HCT116 (cell line): ENCODE data around the gene ABTB2. TPM values are rescaled to one million over a fixed set of nuclear protein-coding genes. Genes with fewer than 3 reads are reported as not detected.
A peak's percentile ranks its signal among the peaks of the same experiment; 100 is the strongest.

Experiments used
- ATAC-seq: fragments of 200-7000 bp; cut with Tn5 transposase; 2 replicates; pipeline ENCODE4 v1.9.1; 2020; ENCODE audit warnings: mild to moderate bottlenecking, moderate library complexity
- BruUV-seq: library from RNA; stranded (reverse); fragments of 400-500 nt; replicated peaks from 2 replicates; lab custom pipeline; 2021; lab: Mats Ljungman, UMichigan
- CTCF ChIA-PET: fragments of 300-600 bp; sonication (Branson Sonifier 250); formaldehyde crosslinking; loops from one replicate; lab custom pipeline; 2021; ENCODE audit warnings: antibody characterized with exemption; lab: Charles Lee
- POLR2A ChIA-PET: fragments of 300-600, 350-600 bp; sonication (Branson Sonifier 250); formaldehyde crosslinking; loops from one replicate; lab custom pipeline; 2021; ENCODE audit warnings: antibody characterized with exemption; lab: Charles Lee
- RAD21 ChIA-PET, 2 experiments: fragments of 300-600 bp; sonication (Branson Sonifier 250); formaldehyde crosslinking; loops; one replicate each; lab custom pipeline; 2023; ENCODE audit warnings: low total read pairs in 2 of 2; ENCODE audit not compliant: uncharacterized antibody in 2 of 2, unreplicated experiment in 2 of 2, low non-redundant PET in 1 of 2; lab: Charles Lee
- DNase-seq: peaks from one replicate; pipeline ENCODE4 v3.0.0-alpha.2; 2010; ENCODE audit warnings: low read depth, low spot score
- H2AFZ ChIP-seq: fragments of 200-600 bp; shearing (Covaris generic), sonication (generic); 2 replicates; pipeline ENCODE4 v1.6.1; 2017; ENCODE audit warnings: low read depth, mixed run types, mixed read lengths, antibody characterized with exemption, low read length; ENCODE audit not compliant: poor library complexity, severe bottlenecking
- H3K27ac ChIP-seq: 2 replicates; pipeline ENCODE4 v1.5.1; 2012; ENCODE audit warnings: low read depth, low read length
- H3K27me3 ChIP-seq: fragments of 200-600 bp; sonication (generic); 2 replicates; pipeline ENCODE4 v1.6.1; 2016; ENCODE audit warnings: mixed run types, low read length, mixed read lengths; ENCODE audit not compliant: insufficient read depth
- H3K36me3 ChIP-seq, 2 experiments: fragments of 200-500 bp in 1 of 2; fragments of 200-600 bp in 1 of 2; sonication (Bioruptor generic) in 1 of 2; sonication (generic) in 1 of 2; 2 replicates each; pipeline versions ENCODE4 v1.5.1 to v1.6.1; 2014 to 2016; ENCODE audit warnings: low read length in 2 of 2, inconsistent platforms in 1 of 2, mixed read lengths in 1 of 2, mixed run types in 1 of 2; ENCODE audit not compliant: insufficient read depth in 2 of 2, control insufficient read depth in 1 of 2
- H3K4me1 ChIP-seq, 2 experiments: fragments of 200-600 bp in 1 of 2; sonication (generic) in 1 of 2; 2 replicates each; pipeline versions ENCODE4 v1.5.1 to v1.6.1; 2012 to 2017; ENCODE audit warnings: low read length in 2 of 2, inconsistent platforms in 1 of 2, mild to moderate bottlenecking in 1 of 2, mixed read lengths in 1 of 2, mixed run types in 1 of 2, moderate library complexity in 1 of 2; ENCODE audit not compliant: insufficient read depth in 2 of 2, control insufficient read depth in 1 of 2
- H3K4me2 ChIP-seq: fragments of 200-600 bp; sonication (generic); 2 replicates; pipeline ENCODE4 v1.6.1; 2017; ENCODE audit warnings: mixed run types, low read length, mixed read lengths
- H3K4me3 ChIP-seq, 2 experiments: fragments of 200-600 bp in 1 of 2; sonication (generic) in 1 of 2; replicated peaks in 1 of 2; 2 replicates each; pipeline ENCODE4 v1.5.1; 2011 to 2016; ENCODE audit warnings: low read length in 2 of 2, control low read depth in 1 of 2, low read depth in 1 of 2, mild to moderate bottlenecking in 1 of 2, mixed read lengths in 1 of 2, mixed run types in 1 of 2
- H3K79me2 ChIP-seq: fragments of 200-600 bp; sonication (generic); 2 replicates; pipeline ENCODE4 v1.6.1; 2017; ENCODE audit warnings: mild to moderate bottlenecking, mixed run types, low read length, moderate library complexity, mixed read lengths; ENCODE audit not compliant: insufficient read depth
- H3K9ac ChIP-seq: fragments of 200-600 bp; sonication (generic); 2 replicates; pipeline ENCODE4 v1.6.1; 2016; ENCODE audit warnings: low read length, mixed read lengths
- H3K9me2 ChIP-seq: fragments of 200-600 bp; sonication (generic), shearing (Covaris generic); 2 replicates; pipeline ENCODE4 v1.6.1; 2017; ENCODE audit warnings: mixed run types, mild to moderate bottlenecking, moderate library complexity; ENCODE audit not compliant: insufficient read depth
- H3K9me3 ChIP-seq, 2 experiments: fragments of 200-500 bp in 1 of 2; fragments of 200-600 bp in 1 of 2; sonication (Bioruptor generic) in 1 of 2; sonication (generic) in 1 of 2; 2 replicates each; pipeline ENCODE4 v1.6.1; 2014 to 2017; ENCODE audit warnings: low read length in 2 of 2, mixed read lengths in 2 of 2, inconsistent platforms in 1 of 2, low read depth in 1 of 2, mild to moderate bottlenecking in 1 of 2, mixed run types in 1 of 2, moderate library complexity in 1 of 2; ENCODE audit not compliant: control insufficient read depth in 1 of 2, insufficient read depth in 1 of 2
- H4K20me1 ChIP-seq: fragments of 200-600 bp; sonication (generic), shearing (Covaris generic); 2 replicates; pipeline ENCODE4 v1.6.1; 2017; ENCODE audit warnings: mixed run types, mild to moderate bottlenecking, moderate library complexity; ENCODE audit not compliant: insufficient read depth
- CBX3 ChIP-seq: IDR thresholded peaks from 2 replicates; pipeline ENCODE4 v1.6.1; 2012; ENCODE audit warnings: low read depth
- CEBPB ChIP-seq: IDR thresholded peaks from 2 replicates; pipeline ENCODE4 v1.6.1; 2012; ENCODE audit warnings: low read depth
- EGR1 ChIP-seq: IDR thresholded peaks from 2 replicates; pipeline ENCODE4 v1.6.1; 2012; ENCODE audit warnings: low read depth
- ELF1 ChIP-seq: IDR thresholded peaks from 2 replicates; pipeline ENCODE4 v1.6.1; 2012; ENCODE audit warnings: low read depth, borderline replicate concordance
- EZH2 ChIP-seq: fragments of 200-600 bp; sonication (generic); IDR thresholded peaks from 2 replicates; pipeline ENCODE4 v1.6.1; 2017; ENCODE audit warnings: antibody characterized with exemption, mixed run types
- EZH2phosphoT487 ChIP-seq: fragments of 200-600 bp; IDR thresholded peaks from 2 replicates; pipeline ENCODE4 v1.6.1; 2018; ENCODE audit warnings: antibody characterized with exemption, borderline replicate concordance
- FOSL1 ChIP-seq: IDR thresholded peaks from 2 replicates; pipeline ENCODE4 v1.6.1; 2012; ENCODE audit warnings: low read depth
- JUND ChIP-seq: IDR thresholded peaks from 2 replicates; pipeline ENCODE4 v1.6.1; 2012
- POLR2A ChIP-seq: IDR thresholded peaks from 2 replicates; pipeline ENCODE4 v1.7.0; 2011; ENCODE audit warnings: borderline replicate concordance; ENCODE audit not compliant: insufficient read depth, insufficient read length; ENCODE audit errors: extremely low read depth
- POLR2AphosphoS5 ChIP-seq: IDR thresholded peaks from 2 replicates; pipeline ENCODE4 v1.6.1; 2011; ENCODE audit warnings: mild to moderate bottlenecking, low read depth, low read length, moderate library complexity
- RAD21 ChIP-seq: IDR thresholded peaks from 2 replicates; pipeline ENCODE4 v1.6.1; 2012; ENCODE audit warnings: low read depth, mild to moderate bottlenecking
- SIN3A ChIP-seq: IDR thresholded peaks from 2 replicates; pipeline ENCODE4 v1.6.1; 2012; ENCODE audit warnings: low read depth
- SP1 ChIP-seq: IDR thresholded peaks from 2 replicates; pipeline ENCODE4 v1.6.1; 2012; ENCODE audit warnings: low read depth
- SRF ChIP-seq: IDR thresholded peaks from 2 replicates; pipeline ENCODE4 v1.6.1; 2012; ENCODE audit warnings: low read depth
- TCF7L2 ChIP-seq: IDR thresholded peaks from 2 replicates; pipeline ENCODE4 v1.7.0; 2011; ENCODE audit warnings: borderline replicate concordance, inconsistent platforms; ENCODE audit not compliant: insufficient read depth, insufficient read length; ENCODE audit errors: extremely low read depth
- YY1 ChIP-seq: IDR thresholded peaks from 2 replicates; pipeline ENCODE4 v1.6.1; 2011; ENCODE audit warnings: low read length, low read depth, moderate library complexity, mild to moderate bottlenecking; ENCODE audit not compliant: insufficient replicate concordance; ENCODE audit errors: extremely low read depth
- ZNF274 ChIP-seq: fragments of 200-500 bp; sonication (Bioruptor generic); IDR thresholded peaks from 2 replicates; pipeline ENCODE4 v1.6.1; 2014; ENCODE audit warnings: mild to moderate bottlenecking, low read depth, low read length, inconsistent platforms
- intact Hi-C: fragments of 100-400 bp; cut with micrococcal nuclease; formaldehyde crosslinking; loops from 2 replicates; pipeline ENCODE4 v1.10.0; 2022
- total RNA-seq: library from RNA; stranded (reverse); gene quantifications from one replicate; pipeline ENCODE4 v1.2.1, GENCODE V29; 2021; ENCODE audit not compliant: unreplicated experiment
- TF ChIP-seq, protein P1 (sequence below): IDR thresholded peaks from 2 replicates; pipeline ENCODE4 v1.6.1; 2011; ENCODE audit warnings: mild to moderate bottlenecking, low read length, moderate library complexity; ENCODE audit not compliant: insufficient replicate concordance; ENCODE audit errors: extremely low read depth
- TF ChIP-seq, protein P2 (sequence below), 3 experiments: fragments of 200-600 bp in 1 of 3; sonication (generic) in 1 of 3; IDR thresholded peaks in 2 of 3; conservative IDR thresholded peaks in 1 of 3; 2 replicates each; pipeline ENCODE4 v1.5.1; 2012 to 2017; ENCODE audit warnings: low read depth in 2 of 3, low read length in 2 of 3, antibody characterized with exemption in 1 of 3, borderline replicate concordance in 1 of 3, control low read depth in 1 of 3, mild to moderate bottlenecking in 1 of 3, mixed read lengths in 1 of 3, mixed run types in 1 of 3, moderate library complexity in 1 of 3; ENCODE audit not compliant: insufficient read depth in 1 of 3
- TF ChIP-seq, protein P3 (sequence below): IDR thresholded peaks from 2 replicates; pipeline ENCODE4 v1.6.1; 2012

ABTB2 gene
- total RNA-seq, 1 experiment from 2014 or later: 6.8 TPM

DNA sequence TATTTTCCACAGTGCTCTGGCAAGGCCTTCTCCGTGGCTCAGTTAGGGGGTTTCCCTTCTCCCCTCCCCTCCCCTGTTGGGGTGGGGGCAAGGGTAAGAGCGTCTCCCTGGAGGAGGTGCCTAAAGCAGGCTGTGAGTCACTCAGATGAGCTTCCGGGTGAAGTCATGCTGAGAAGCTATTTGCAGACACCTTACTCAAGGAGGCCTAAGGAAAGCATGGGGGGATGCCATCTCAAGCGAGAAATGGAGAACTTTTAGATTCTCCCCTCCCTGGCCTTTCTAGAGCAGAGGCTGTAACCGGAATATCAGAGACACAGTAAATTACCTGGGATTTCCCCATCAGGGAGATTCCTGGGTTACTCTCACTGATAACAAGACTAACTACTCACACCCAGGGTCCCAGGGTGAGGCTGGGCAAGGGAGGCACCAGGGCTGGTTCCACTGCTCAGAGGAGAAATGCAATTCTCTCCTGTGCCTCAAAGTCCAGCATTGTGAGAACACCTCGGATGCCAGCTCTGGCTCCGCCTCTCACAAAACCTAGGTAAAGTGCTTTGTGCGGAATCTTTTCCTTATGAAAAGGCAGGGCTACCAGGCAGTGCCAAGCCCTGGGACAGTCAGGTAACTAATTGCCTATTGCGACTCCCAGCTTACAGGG, 123.6 kb downstream of the ABTB2 start:
- RAD21 ChIA-PET: interaction anchor here (1.2 to 1.8 kb wide), 2 partner anchors 29 to 60 kb away, joined by 6 read pairs; no protein-coding TSS in a partner anchor
- Histone ChIP-seq H3K4me1 (peaks cover 28 to 44% of the 10 kb centered on the region in 2 experiments), H3K4me3 (peak overlapping the region; percentile 29 to 48), H2AFZ (peak overlapping the region; percentile 67), H3K4me2 (peak overlapping the region; percentile 95), H3K36me3 (no peaks in the 10 kb centered on the region), H3K9ac (peak overlapping the region; percentile 67), H3K27ac (peak overlapping the region; percentile 70), H3K9me2 (no peaks in the 10 kb centered on the region), H3K27me3 (no peaks in the 10 kb centered on the region), H3K79me2 (no peaks in the 10 kb centered on the region), H4K20me1 (no peaks in the 10 kb centered on the region), H3K9me3 (no peaks in the 10 kb centered on the region)
- ATAC-seq (peak; percentile 96), DNase-seq (peak; percentile 64)
- CTCF ChIA-PET: interaction anchor here (1.2 kb wide), 1 partner anchor 60 kb away, joined by 5 read pairs; no protein-coding TSS in a partner anchor
- intact Hi-C loops: no loop called here
- POLR2A ChIA-PET: interaction anchor here (0.7 to 2.1 kb wide), 5 partner anchors 9 to 52 kb away, joined by 3 to 11 read pairs (median 3); no protein-coding TSS in a partner anchor
- TSS peak; percentile 98 for BruUV-seq
- TF ChIP-seq, protein P1, sequence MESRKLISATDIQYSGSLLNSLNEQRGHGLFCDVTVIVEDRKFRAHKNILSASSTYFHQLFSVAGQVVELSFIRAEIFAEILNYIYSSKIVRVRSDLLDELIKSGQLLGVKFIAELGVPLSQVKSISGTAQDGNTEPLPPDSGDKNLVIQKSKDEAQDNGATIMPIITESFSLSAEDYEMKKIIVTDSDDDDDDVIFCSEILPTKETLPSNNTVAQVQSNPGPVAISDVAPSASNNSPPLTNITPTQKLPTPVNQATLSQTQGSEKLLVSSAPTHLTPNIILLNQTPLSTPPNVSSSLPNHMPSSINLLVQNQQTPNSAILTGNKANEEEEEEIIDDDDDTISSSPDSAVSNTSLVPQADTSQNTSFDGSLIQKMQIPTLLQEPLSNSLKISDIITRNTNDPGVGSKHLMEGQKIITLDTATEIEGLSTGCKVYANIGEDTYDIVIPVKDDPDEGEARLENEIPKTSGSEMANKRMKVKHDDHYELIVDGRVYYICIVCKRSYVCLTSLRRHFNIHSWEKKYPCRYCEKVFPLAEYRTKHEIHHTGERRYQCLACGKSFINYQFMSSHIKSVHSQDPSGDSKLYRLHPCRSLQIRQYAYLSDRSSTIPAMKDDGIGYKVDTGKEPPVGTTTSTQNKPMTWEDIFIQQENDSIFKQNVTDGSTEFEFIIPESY: no peak
- TF ChIP-seq TCF7L2 (no peak), POLR2AphosphoS5 (peak; percentile 66), SP1 (peak; percentile 79), CBX3 (0 out of 2 replicates have a peak, but pooled peaks have one; percentile 27), EZH2 (no peak), EGR1 (no peak), ELF1 (no peak), CEBPB (no peak), SIN3A (no peak), YY1 (peak; percentile 15), SRF (no peak), FOSL1 (peak; percentile 75), POLR2A (no peak), RAD21 (no peak), JUND (peak; percentile 78), EZH2phosphoT487 (no peak), ZNF274 (no peak)
- TF ChIP-seq, protein P2, sequence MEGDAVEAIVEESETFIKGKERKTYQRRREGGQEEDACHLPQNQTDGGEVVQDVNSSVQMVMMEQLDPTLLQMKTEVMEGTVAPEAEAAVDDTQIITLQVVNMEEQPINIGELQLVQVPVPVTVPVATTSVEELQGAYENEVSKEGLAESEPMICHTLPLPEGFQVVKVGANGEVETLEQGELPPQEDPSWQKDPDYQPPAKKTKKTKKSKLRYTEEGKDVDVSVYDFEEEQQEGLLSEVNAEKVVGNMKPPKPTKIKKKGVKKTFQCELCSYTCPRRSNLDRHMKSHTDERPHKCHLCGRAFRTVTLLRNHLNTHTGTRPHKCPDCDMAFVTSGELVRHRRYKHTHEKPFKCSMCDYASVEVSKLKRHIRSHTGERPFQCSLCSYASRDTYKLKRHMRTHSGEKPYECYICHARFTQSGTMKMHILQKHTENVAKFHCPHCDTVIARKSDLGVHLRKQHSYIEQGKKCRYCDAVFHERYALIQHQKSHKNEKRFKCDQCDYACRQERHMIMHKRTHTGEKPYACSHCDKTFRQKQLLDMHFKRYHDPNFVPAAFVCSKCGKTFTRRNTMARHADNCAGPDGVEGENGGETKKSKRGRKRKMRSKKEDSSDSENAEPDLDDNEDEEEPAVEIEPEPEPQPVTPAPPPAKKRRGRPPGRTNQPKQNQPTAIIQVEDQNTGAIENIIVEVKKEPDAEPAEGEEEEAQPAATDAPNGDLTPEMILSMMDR (IDR thresholded peaks at IDR 0.05 in 2 of 3, conservative IDR thresholded peaks at IDR 0.05 in 1 of 3; ENCODE audit: borderline replicate concordance in 1 of 3, insufficient read depth in 1 of 3, low read depth in 2 of 3, low read length in 2 of 3): no peak
- TF ChIP-seq, protein P3, sequence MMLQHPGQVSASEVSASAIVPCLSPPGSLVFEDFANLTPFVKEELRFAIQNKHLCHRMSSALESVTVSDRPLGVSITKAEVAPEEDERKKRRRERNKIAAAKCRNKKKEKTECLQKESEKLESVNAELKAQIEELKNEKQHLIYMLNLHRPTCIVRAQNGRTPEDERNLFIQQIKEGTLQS: no peak
